HG03558 (cell line): Measurements from ENCODE around the gene PAQR5.
"Not testable (repeated sequence)": the region's sequence is repeated elsewhere in the genome, so short reads cannot be mapped to it uniquely, and the experiment has no call there.

Source experiments
- ATAC-seq: cut with Tn5 transposase; IDR thresholded peaks from one replicate; pipeline ENCODE4 v1.9.1; 2021; ENCODE audit warnings: moderate number of reproducible peaks; ENCODE audit not compliant: unreplicated experiment; ENCODE audit errors: extremely low read depth

The PAQR5 gene, protein sequence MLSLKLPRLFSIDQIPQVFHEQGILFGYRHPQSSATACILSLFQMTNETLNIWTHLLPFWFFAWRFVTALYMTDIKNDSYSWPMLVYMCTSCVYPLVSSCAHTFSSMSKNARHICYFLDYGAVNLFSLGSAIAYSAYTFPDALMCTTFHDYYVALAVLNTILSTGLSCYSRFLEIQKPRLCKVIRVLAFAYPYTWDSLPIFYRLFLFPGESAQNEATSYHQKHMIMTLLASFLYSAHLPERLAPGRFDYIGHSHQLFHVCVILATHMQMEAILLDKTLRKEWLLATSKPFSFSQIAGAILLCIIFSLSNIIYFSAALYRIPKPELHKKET

DNA sequence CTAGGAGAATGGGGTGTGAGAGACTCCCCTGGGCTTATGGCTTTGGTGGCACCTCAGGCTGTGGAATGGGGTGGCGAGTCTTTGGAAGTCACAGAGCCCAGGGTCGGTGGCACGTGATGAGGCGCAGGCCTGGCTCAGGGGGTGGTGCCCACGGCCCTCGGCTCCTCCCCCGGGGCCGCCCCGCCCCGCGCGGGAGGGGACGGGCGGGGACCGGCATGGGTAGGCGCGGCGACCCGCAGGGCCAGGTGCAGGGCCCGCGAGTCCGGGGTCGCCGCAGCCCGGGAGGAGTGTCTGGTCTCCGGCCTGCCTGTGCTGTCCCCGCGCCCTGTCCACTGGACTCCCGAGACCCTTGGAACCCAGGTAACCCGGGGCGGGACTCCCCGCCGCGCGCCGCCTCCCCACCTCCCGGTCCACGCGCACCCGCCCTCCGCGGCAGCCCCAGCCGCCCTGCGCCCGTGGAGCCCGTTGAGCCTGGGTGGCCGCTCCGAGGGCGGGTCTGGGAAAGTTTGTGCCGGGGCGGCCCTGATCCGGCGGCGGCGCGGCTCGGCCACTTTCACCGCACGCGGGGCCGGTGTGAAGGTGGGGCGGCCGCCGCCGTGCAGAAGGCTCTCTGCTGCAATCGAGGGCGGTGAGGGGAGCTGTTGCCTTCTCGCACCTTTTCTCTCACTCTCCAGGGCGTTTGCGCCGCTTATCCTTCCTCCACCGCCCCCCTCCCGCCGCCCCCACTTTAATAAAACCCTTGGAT is at the start of gene PAQR5:
Gene PAQR5, plus strand, starts transcription at position 216 of the 745 bp plus-strand sequence. CDS start 61,169 bp downstream, outside the sequence.
- ATAC-seq, result no peak

DNA sequence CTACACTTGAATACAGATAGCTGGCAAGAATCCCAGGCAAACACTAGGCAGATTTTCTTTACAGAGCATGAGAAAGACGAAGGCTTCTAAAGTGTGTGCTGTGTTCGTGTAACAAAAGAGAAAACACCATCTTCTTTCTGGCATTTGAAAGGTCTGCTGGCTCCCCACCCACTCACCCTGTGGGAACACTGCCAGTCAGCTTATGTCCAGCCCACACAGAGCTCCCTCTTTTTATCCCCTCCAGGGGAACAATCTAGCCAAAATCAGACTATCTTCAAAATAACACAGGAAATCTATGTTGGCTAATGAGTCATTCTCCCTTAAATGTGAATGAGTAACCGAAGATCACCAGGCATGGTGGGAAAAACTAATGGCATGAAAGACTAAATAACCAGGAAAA is 45.6 kb upstream of the PAQR5 start:
- no peak for ATAC-seq

DNA sequence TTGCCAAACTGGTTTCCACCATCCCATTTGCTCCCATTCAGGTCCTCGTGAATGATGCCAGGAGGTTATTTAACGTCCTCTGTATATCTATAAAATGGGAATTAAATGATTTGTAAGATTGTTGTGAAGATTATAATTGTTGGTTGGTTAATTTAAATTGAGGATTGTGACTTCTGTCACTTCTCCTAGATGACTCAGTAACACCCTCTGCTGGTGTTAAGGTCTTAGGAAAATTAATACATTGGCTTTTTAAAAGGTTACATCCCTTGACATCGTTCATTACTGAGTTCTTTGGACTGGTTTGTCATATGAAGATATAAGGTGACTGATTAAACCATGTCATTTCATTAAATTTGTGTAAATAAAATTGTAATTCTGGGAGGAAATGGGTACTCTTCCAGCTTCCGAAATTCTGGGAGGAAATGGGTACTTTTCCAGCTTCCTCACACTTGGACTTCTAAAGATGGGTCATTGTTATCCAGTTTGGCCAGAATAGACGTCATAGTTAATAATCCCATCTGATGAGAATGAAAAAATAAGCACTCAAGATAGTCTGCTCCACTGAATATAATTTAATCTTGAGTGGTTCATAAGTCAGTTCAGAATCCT is 33.3 kb upstream of the PAQR5 start:
- ATAC-seq, result no peak

DNA sequence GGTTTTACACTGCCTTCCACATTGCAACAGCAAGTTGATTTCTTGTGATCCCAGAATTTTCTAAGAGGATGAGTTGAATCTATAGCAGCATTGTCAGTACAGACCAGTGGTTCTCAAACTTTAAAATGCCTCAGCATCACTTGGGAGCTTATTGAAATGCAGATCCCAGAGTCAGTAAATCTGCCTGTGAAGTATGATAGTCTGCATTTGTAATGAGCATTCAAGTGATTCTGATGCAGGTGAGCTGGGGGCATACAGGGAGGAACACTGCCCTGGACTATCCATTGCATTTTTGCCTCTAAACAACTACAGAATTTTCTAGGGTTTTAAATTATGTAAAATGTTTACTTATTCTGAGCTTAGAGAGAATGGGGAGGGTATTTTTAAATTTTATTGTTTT is 27.5 kb upstream of the PAQR5 start:
- no peak for ATAC-seq

DNA sequence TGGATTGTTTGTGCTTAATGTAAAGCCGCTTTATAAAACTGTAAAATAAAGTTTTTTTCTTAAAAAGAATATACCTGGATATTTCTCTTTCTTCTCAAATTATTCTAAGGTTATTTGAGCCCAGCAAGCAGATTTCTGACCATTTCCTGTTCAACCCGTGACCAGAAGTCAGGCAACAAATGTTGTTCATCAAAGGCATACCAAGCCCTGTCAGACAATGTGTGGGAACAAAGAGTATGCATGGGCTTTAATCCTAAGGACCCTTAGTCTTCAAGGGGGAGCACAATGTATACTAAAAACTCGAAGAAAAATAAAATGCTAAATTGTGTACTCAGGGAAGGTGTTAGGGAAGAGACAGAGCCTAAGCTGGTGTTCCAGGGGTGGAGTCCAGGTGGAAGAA is 26.6 kb upstream of the PAQR5 start:
- no peak for ATAC-seq

DNA sequence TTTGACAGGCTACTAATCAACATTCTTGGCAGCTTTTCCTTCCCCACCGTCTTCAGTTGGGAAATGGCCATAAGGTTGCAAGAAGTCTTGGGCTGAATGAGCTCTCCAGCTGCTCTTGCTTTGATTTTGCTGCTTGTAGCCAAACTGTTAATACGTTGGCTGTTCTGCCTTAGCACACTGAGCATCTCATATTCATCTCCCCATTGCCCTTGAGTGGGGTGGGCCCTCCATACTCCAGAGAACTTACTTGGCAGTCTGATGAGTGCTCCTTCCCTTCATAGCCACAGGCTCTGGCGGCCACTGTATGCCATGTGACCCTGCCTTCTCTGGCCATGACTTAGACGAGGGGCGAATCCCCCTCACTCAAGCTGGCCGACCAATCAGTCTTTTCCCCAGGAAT is 25.8 kb upstream of the PAQR5 start:
- no peak for ATAC-seq

DNA sequence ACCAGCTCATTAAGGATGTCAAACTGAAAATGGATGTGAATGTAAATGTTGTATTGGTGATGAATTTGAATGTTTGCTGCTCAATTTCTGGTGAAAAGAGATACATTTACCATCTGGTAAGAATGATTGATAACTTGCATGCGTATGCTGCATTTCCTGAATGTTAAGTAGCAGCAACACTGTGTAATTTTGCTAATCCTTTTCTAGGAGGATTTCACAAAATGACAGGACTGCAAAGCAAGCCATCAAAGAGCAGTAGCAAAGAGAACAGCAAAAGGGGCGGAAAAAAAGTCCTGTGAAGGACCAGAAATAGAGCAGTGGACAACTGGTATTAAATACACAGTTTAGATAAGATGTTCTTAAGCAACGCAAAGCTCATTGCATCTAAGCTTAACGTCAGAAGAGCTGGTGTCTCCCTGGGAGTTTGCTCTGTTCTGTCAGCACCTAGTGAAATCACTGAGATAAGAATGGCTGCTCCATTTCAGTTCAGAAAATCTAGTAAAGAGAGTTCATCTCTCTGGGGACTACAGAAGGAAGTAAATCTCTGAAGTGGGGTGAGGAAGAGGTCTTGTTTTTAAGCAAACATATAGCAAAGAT is 23.5 kb upstream of the PAQR5 start:
- no peak for ATAC-seq

DNA sequence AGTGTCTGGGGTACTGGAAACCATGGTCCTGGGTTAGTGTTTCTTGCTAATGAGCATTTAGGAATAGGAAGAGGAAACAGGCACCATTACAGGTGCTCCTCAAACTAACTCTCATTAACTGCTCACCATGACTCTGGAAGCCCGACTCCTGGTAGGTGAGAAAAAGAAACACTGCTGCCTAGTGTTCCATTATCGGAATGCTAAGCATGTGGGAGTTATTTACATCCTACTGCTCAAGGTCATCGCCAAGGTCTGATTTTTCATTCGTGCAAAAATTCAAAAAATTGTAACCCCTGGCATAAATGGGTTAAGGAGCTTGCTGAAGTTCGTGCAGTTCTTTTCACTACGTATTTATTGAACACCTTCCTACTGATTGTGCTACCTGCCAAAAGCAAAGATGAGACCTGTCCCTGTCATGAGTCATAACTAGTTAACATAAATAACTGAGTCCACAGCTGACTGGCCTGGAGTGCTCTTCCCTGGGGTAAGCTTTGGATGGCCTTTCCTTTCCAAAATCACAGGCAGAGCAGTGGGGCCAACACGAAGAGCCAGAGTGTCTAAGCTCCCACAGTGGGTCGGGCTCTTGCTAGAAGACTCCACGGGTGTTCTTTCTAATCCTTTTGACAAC is 22.7 kb upstream of the PAQR5 start:
- ATAC-seq, result no peak

DNA sequence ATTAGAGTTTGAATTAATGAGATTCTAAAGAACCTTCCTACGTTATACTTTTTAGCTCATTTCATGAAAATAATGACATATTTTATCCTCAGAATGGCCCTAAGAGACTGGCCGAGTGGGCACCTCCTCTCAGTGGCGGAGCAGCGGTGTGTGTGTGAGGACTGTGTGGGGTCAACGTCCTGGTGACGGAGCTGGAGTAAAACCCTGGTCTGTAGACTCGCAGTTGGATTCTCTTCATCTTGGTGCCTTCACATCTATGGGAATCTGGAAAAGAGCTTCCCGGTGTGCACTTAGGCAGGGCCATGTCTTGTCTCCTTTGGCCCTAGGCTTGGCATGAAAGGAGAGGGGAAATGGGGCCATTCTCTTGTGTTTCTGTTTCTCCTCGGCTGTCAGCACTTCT is 21.4 kb upstream of the PAQR5 start:
- ATAC-seq, result no peak

DNA sequence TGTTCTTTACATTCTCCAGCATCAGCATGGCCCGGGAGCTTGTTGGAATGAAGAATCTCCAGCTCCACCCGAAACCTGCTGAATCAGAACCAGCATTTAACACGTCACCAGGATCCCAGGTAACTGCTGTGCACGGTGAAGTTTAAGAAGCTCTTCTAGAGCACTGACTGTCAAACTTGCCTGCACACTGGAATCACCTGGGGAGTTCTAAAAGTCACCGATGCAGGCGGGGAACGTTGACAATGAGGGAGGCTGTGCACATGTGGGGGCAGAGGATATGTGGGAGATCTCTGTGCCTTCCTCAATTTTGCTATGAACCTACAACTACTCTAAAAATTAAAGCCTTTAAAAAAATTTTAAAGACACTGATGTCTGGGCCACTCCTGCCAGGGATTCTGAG is 19.1 kb upstream of the PAQR5 start:
- no peak for ATAC-seq

DNA sequence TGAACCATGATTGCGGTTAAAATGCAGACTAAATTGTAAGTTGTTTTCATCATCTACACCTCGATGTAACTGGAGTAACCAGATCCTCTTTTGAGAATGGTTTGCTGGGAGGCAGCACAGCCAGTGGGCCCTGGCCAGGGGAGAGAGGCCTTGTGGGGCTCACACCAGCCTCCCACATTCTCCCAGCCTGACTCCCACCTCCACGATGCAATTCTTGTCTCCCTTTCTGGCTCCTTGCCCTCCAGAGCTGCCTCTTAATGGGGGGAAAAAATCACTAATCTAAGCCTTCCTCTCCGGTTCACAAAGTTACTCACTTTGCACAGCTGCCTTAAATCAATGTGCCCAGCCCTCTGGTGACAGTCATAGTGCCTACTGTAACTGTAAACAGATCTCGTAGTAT is 17.9 kb upstream of the PAQR5 start:
- ATAC-seq, result no peak

DNA sequence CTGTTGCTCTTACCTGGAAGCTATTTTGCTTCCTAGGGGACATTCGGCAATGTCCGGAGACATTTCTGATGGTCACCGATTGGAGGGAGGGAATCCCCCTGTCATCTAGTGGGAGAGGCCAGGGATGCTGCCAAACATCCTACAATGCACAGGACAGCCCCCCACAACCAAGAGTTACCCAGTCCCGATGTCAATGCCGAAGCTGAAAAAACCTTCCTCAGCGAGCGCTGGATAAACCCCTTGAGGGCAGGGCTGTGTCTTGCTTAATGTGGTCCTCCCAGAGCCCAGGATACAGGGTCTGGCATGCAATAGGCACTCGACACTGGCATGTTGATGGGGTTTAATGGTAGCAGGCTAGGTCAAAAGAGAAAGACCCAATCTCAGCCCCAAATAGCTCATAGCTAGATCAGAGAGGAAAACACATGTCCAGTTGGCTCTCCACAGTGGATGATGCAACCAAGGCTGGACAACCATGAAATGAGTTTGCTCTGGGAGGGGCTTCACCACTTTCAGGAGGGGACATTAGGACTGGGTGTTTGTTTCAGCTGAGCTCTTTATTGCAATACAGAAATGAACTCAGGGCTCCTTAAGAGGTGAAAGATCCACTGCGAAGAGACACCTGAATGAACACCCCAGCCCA is 16.5 kb upstream of the PAQR5 start:
- ATAC-seq, result no peak

DNA sequence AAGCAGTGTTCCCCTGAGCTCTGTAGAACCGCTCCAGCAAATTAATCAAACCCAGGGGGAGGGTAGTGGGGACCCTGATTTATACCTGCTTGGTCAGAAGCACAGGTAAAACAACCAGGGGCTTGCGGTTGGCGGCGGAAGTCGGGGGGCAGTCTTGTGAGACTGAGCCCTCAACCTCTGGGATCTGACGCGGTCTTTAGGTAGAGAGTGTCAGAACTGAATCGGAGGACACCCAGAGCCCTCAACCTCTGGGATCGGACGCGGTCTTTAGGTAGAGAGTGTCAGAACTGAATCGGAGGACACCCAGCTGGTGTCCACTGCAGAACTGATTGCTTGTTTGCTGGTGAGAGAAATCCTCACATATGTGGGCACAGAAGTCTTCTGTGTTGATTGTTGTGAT is 12.9 kb upstream of the PAQR5 start:
- ATAC-seq, result no peak

DNA sequence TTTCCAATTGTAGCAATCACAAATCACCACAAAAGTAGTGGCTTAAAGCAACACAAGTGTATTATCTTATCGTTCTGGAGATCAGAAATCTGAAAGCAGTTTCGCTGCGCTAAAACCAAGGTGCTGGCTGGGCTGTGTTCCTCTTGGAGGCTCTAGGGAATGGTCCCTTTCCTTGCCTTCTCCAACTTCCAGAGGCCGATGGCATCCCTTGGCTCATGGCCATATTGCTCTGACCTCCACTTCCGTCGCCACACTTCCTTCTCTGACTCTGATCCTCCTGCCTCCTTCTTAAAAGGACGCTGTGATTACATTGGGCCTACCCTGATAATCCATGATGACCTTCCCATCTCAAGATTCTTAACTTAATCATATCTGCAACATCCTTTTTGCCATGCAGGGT is 10.7 kb upstream of the PAQR5 start:
- ATAC-seq, result no peak

DNA sequence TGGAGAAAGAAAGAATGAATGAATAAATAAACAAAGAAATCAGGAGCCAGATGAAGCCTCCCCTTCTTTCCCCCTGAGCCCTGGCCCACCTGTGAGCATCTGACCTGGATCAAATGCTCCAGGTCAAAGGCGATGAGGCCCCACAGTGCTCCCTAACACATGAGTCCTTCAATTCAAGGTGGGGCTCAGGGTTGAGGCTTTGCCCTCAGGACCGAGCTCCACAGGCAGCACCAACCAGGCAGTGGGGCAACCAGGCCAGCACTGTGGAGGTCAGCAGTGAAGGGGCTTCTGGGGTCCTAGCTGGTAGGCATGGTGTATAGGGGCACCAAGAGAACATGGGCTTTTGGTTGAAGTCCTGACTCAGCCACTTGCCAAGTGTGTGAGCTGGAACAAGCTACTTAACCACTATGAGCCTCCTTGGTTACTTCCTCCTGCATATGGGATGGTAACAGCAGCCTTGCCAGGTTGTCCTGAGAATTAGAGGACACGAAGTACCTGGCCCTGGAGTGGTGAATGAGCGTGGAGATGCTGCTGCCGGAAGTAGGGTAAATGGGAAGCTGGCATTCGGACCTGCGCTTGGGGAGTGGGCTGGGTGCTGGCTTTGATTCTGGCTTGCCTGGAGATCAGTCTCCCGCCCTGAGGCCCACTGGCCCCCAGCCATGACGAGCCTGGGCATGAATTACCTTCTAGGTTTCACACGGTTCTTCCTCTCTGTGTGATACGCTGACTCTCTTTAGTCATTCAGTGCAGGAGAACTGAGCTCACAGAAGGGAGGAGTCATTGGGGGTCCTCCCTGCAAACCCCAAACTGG is 10.0 kb upstream of the PAQR5 start:
- ATAC-seq, result no peak

DNA sequence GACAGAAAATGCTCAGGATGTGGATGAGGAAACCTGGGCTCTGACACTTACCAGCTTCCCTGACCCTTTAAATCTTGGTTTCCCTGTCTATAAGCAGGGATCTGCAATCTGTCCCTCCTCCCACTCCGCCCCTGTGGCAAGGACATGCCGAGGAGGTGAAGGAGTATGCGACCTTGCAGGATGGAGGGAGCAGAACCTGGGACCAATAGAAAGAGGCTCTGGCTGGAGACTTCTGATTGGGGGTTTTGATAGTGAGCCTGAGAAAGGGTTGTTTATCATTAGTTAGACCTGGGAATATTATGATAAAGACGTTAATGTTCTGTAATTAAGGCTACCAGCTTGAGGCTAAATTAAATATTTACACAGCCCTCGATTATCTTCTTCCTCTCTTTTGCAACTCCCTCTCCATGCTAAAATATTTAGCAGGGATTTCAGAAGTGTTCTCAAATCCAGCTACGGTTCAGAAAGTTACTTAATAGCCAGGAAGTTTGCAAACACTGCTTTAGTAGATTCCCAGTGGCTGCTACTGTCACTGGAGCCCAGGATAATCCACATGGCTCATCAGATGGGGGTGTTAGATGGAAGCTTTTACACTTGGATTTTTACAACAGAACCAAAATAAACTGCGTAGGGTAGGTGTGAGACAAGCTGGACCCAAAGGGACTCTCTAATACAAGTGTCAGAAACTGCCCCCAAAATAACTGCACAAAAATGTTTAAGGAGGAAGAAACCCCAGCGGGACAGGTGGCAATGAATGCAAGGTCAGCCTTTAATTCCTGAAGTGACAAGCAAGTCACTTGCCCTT is 9.2 kb upstream of the PAQR5 start:
- no peak for ATAC-seq

DNA sequence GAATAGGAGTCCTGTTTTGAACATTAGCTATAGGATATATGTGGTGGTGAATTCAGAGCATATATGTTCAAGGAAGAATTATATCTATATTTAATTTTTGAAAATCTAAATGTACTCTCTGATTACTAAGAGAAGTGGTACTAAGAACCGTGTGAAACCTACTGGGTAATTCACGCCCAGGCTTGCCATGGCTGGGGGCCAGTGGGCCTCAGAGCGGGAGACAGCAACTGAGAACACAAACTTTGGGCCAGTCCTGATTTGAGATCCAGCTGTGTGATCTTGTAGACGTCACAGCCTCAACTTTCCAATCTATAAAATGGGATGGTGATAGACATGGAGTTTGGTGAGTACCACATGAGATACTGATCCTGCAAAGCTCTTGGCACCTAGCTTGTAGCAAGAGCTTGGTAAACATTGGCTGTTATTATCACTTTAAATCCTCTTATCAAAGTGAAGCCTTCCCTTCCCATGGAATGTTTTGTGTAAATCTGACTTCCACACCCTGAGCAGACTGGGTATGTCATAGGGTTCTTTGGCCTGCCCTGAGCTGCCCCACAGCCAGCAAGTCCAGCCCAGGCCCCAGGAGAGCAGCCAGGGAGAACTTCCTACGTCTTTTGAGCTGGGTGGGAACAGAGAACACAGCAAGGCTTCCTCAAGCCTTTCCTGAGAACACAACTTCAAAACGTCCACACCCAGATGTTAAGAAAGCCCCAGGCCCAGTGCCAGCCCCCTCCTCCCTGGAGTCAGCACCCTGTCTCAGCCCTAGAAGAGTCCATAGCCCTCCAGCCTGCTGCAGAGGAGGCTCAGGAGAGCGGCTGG is 8.2 kb upstream of the PAQR5 start:
- ATAC-seq, result no peak

DNA sequence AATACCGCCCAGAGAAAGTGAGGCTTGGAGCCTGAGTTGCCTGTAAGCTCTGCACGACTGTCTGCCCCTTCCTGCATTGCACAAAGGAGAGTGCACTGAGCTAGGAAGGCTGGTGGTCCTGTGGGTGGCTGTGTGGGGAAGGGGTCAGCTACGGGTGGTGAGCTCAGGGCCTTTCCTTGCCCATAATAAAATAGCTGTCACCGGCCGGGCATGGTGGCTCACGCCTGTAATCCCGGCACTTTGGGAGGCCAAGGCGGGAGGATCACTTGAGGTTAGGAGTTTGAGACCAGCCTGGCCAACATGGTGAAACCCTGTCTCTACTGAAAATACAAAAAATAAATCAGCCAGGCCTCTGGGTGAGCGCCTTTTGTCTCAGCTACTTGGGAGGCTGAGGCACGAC is 7.1 kb upstream of the PAQR5 start:
- ATAC-seq, result not testable (repeated sequence)
